IPS-20b (cell line): ENCODE measurements around the gene CACNB1.

Experiments
- H3K27ac ChIP-seq: one replicate; pipeline ENCODE4 v1.5.1; 2013; ENCODE audit warnings: low read length
- H3K27me3 ChIP-seq: 2 replicates; pipeline ENCODE4 v1.6.1; 2013; ENCODE audit warnings: mild to moderate bottlenecking, low read length, inconsistent platforms; ENCODE audit not compliant: insufficient read depth
- H3K36me3 ChIP-seq: 2 replicates; pipeline ENCODE4 v1.6.1; 2013; ENCODE audit warnings: low read depth, mild to moderate bottlenecking, inconsistent platforms, low read length, moderate library complexity; ENCODE audit not compliant: insufficient read depth
- H3K4me1 ChIP-seq: 2 replicates; pipeline ENCODE4 v1.6.1; 2013; ENCODE audit warnings: mild to moderate bottlenecking, control low read depth, inconsistent platforms, low read length, moderate library complexity; ENCODE audit not compliant: insufficient read depth
- H3K4me3 ChIP-seq: 2 replicates; pipeline ENCODE4 v1.5.1; 2013; ENCODE audit warnings: mild to moderate bottlenecking, low read length, inconsistent platforms
- H3K9ac ChIP-seq: 2 replicates; pipeline ENCODE4 v1.6.1; 2013; ENCODE audit warnings: low read depth, mild to moderate bottlenecking, inconsistent platforms, low read length, moderate library complexity
- H3K9me3 ChIP-seq: 2 replicates; pipeline ENCODE4 v1.6.1; 2013; ENCODE audit warnings: mild to moderate bottlenecking, low read depth, low read length, inconsistent platforms; ENCODE audit not compliant: insufficient read depth

The CACNB1 gene

GRCh38 chr17:39125143-39125875 is 72.2 kb downstream of the CACNB1 start:
- H3K4me1 ChIP-seq, result peaks cover 2% of the 10 kb centered on the region; the same call in 1 of the 2 replicates
- H3K4me3 ChIP-seq, result no peak overlapping the region
- H3K27ac ChIP-seq, result no peak overlapping the region
- no peak overlapping the region for H3K9ac ChIP-seq
- no peaks in the 10 kb centered on the region for H3K36me3 ChIP-seq
- no peaks in the 10 kb centered on the region for H3K9me3 ChIP-seq
- H3K27me3 ChIP-seq, result no peaks in the 10 kb centered on the region

- Histone ChIP-seq H3K9ac (no peak overlapping the region), H3K36me3 (no peaks in the 10 kb centered on the region)
These were observed 73.8 kb downstream of the CACNB1 start for GRCh38 chr17:39123627-39124026.

More at GRCh38 chr17:39123627-39124026, 73.8 kb downstream of the CACNB1 start:
- Histone ChIP-seq H3K4me3 (no peak overlapping the region), H3K27ac (no peak overlapping the region), H3K27me3 (no peaks in the 10 kb centered on the region), H3K9me3 (no peaks in the 10 kb centered on the region), H3K4me1 (peaks cover 2% of the 10 kb centered on the region; the same call in 1 of the 2 replicates)
